K562 (cell line): ENCODE data around the gene NR2C2AP. TPM values are rescaled to one million over a fixed set of nuclear protein-coding genes. Genes with fewer than 3 reads are reported as not detected.

ENCODE experiments used
- BDP1 ChIP-seq: IDR thresholded peaks from 3 replicates; pipeline ENCODE4 v1.6.1; 2011; ENCODE audit not compliant: insufficient read length, insufficient read depth
- CREB3L1 ChIP-seq: fragments of 450-650 bp; IDR thresholded peaks from 2 replicates; pipeline ENCODE4 v1.6.1; 2014; ENCODE audit warnings: low read depth, mild to moderate bottlenecking, moderate library complexity, borderline replicate concordance
- DLX4 ChIP-seq: fragments of 250-450 bp; sonication (Bioruptor Pico); IDR thresholded peaks from 2 replicates; pipeline ENCODE4 v1.6.1; 2021; ENCODE audit warnings: mild to moderate bottlenecking
- ESRRA ChIP-seq: fragments of 450-650 bp; IDR thresholded peaks from 2 replicates; pipeline ENCODE4 v1.6.1; 2014; ENCODE audit warnings: low read depth, mild to moderate bottlenecking, moderate library complexity, borderline replicate concordance
- HDAC3 ChIP-seq: fragments of 450-650 bp; IDR thresholded peaks from 2 replicates; pipeline ENCODE4 v1.6.1; 2018; ENCODE audit warnings: borderline replicate concordance, mild to moderate bottlenecking, moderate library complexity; ENCODE audit not compliant: partially characterized antibody
- HDAC8 ChIP-seq: fragments of 450-650 bp; IDR thresholded peaks from 2 replicates; pipeline ENCODE4 v1.6.1; 2016; ENCODE audit warnings: mild to moderate bottlenecking, missing genetic modification characterization, moderate library complexity, missing compliant biosample characterization
- RBM14 ChIP-seq: fragments of 200-400 bp; formaldehyde crosslinking; IDR thresholded peaks from 2 replicates; pipeline ENCODE4 v1.6.1; 2018; ENCODE audit warnings: low read depth, mild to moderate bottlenecking, low read length, moderate library complexity, borderline replicate concordance; ENCODE audit not compliant: insufficient read depth
- SP1 ChIP-seq: sonication (generic); formaldehyde crosslinking; IDR thresholded peaks from 2 replicates; pipeline ENCODE4 v1.8.1; 2022; ENCODE audit warnings: mild to moderate bottlenecking, missing genetic modification reagents
- TOE1 ChIP-seq, 2 experiments: fragments of 450-650 bp in 1 of 2; sonication (generic) in 1 of 2; formaldehyde crosslinking in 1 of 2; IDR thresholded peaks; 2 replicates each; pipeline versions ENCODE4 v1.7.1 to v1.8.0; 2016 to 2022; ENCODE audit warnings: borderline replicate concordance in 2 of 2, mild to moderate bottlenecking in 2 of 2, antibody characterized with exemption in 1 of 2, inconsistent platforms in 1 of 2, low read depth in 1 of 2, missing genetic modification reagents in 1 of 2, moderate library complexity in 1 of 2
- USF1 ChIP-seq: sonication (generic); formaldehyde crosslinking; IDR thresholded peaks from 2 replicates; pipeline ENCODE4 v1.9.0; 2022; ENCODE audit warnings: mild to moderate bottlenecking, missing genetic modification reagents
- USF2 ChIP-seq: sonication (generic); formaldehyde crosslinking; IDR thresholded peaks from 2 replicates; pipeline ENCODE4 v1.5.0; 2020; ENCODE audit warnings: missing genetic modification reagents
- YY1 ChIP-seq, 3 experiments: IDR thresholded peaks; 2 replicates each; pipeline ENCODE4 v1.6.1; 2011; ENCODE audit warnings: low read length in 2 of 3, mild to moderate bottlenecking in 2 of 3, moderate library complexity in 2 of 3, borderline replicate concordance in 1 of 3, control low read depth in 1 of 3, low read depth in 1 of 3; ENCODE audit not compliant: insufficient read depth in 3 of 3, insufficient replicate concordance in 2 of 3, control insufficient read depth in 1 of 3, insufficient read length in 1 of 3; ENCODE audit errors: extremely low read depth in 1 of 3
- ZBTB2 ChIP-seq: fragments of 450-650 bp; IDR thresholded peaks from 2 replicates; pipeline ENCODE4 v1.6.1; 2016; ENCODE audit warnings: antibody characterized with exemption
- ZBTB43 ChIP-seq: sonication (generic); formaldehyde crosslinking; IDR thresholded peaks from 2 replicates; pipeline ENCODE4 v1.8.0; 2023; ENCODE audit warnings: mild to moderate bottlenecking, missing genetic modification reagents
- ZNF511 ChIP-seq: sonication (generic); formaldehyde crosslinking; IDR thresholded peaks from 2 replicates; pipeline ENCODE4 v1.8.0; 2022; ENCODE audit warnings: mild to moderate bottlenecking, missing genetic modification reagents
- ZNF561 ChIP-seq: fragments of 450-650 bp; formaldehyde crosslinking; conservative IDR thresholded peaks from 2 replicates; pipeline ENCODE4 v1.4.0; 2020; ENCODE audit warnings: mild to moderate bottlenecking, moderate library complexity
- polyA plus RNA-seq, 8 experiments: library from polyadenylated mRNA; depleted of rRNA in 4 of 8; stranded (reverse) in 5 of 8; unstranded in 3 of 8; fragments of >200 nt; fragmentation: Nextera tagmentation in 2 of 8; fragmentation: Illumina TruSeq in 1 of 8; extraction: Ambion mirVana in 2 of 8; extraction: Trizol in 1 of 8; gene quantifications; 2 replicates each; pipeline versions ENCODE4 v1.2.1 to v1.2.3, GENCODE V29; 2011 to 2014; ENCODE audit warnings: inconsistent platforms in 1 of 8, missing spikeins in 1 of 8
- total RNA-seq, 7 experiments: library from RNA; depleted of rRNA in 6 of 7; stranded (reverse); fragments of >200 nt in 6 of 7; fragmentation: Illumina TruSeq in 2 of 7; extraction: Trizol in 2 of 7; gene quantifications; 2 replicates each; pipeline versions ENCODE4 v1.2.1 to v1.2.3, GENCODE V29; 2011 to 2021; ENCODE audit warnings: low replicate concordance in 1 of 7

NR2C2AP gene
- total and polyA plus RNA-seq, 9 of the 15 experiments (the other 6 are each of a cell fraction or from before 2014, with no cell fraction given) = 23.7 to 77.4 (median 32.4) TPM

GRCh38 chr19:19192078-19192882 lies 10.9 kb downstream of the NR2C2AP start, which contains the start of the genes BORCS8 and RFXANK (continued):
- TF ChIP-seq TOE1 (IDR thresholded peaks at IDR 0.05; ENCODE audit: borderline replicate concordance) (peak; percentile 95), TOE1 (CRISPR knock-in tag; IDR thresholded peaks at IDR 0.05; ENCODE audit: borderline replicate concordance, low read depth) (peak; percentile 61; the same call in 1 of the 2 replicates), ESRRA (peak; percentile 74; the same call in 1 of the 2 replicates), HDAC8 (tag) (0 out of 2 replicates have a peak, but pooled peaks have one; percentile 43), USF2 (CRISPR knock-in tag) (no peak), DLX4 (no peak), ZNF511 (CRISPR knock-in tag) (peak; percentile 87; the same call in 1 of the 2 replicates), HDAC3 (no peak), CREB3L1 (peak; percentile 57; the same call in 1 of the 2 replicates), BDP1 (no peak), USF1 (CRISPR knock-in tag) (peak; percentile 53), ZBTB2 (peak; percentile 91), ZBTB43 (CRISPR knock-in tag) (0 out of 2 replicates have a peak, but pooled peaks have one; percentile 29), ZNF561 (no peak), YY1 (IDR thresholded peaks at IDR 0.05; ENCODE audit: borderline replicate concordance in 1 of 3, control insufficient read depth in 1 of 3, extremely low read depth in 1 of 3, insufficient read depth in 3 of 3, insufficient read length in 1 of 3, insufficient replicate concordance in 2 of 3, low read depth in 1 of 3, low read length in 2 of 3) (peak in 2 of 3 experiments; percentile 81 to 82), SP1 (CRISPR knock-in tag) (peak; percentile 97), RBM14 (no peak)
